Measurements from ENCODE around the gene VAC14. TPM values are rescaled to one million over a fixed set of nuclear protein-coding genes. Genes with fewer than 3 reads are reported as not detected.

The VAC14 gene
- total and polyA plus RNA-seq, 5 experiments from 2014 or later, result 27.2 to 50.7 (median 41.4) TPM

GRCh38 chr16:70737377-70738082, 63.4 kb downstream of the VAC14 start:
- Mint-ChIP-seq H3K27me3 (no peaks in the 10 kb centered on the region), H3K9me3 (no peaks in the 10 kb centered on the region), H3K36me3 (peaks cover 0 to 21% (median 4%) of the 10 kb centered on the region in 3 donors), H3K4me1 (peaks cover 43 to 84% (median 67%) of the 10 kb centered on the region in 4 donors), H3K27ac (peak overlapping the region; percentile 96 to 100 (median 100)), H3K4me3 (peak overlapping the region; percentile 57 to 89 (median 84))
- peak; percentile 86 to 88 for ATAC-seq
- DNase-seq, result peak; percentile 65 to 94 (median 87)
- POLR2A ChIA-PET, result interaction anchor here (0.7 to 5.5 kb wide), 21 partner anchors 9 to 214 kb away, joined by 3 to 60 read pairs (median 4); partner anchors contain the start of genes COG4, MTSS2, SF3B3 and VAC14

- POLR2A ChIA-PET, result interaction anchor here (0.7 to 5.5 kb wide), 20 partner anchors 8 to 214 kb away, joined by 3 to 60 read pairs (median 4); partner anchors contain the start of genes COG4, MTSS2, SF3B3 and VAC14
- H3K4me1 Mint-ChIP-seq, result peaks cover 42 to 81% (median 65%) of the 10 kb centered on the region in 4 donors
- peak overlapping the region; percentile 96 to 100 (median 100) for H3K27ac Mint-ChIP-seq
- peak in 9 of 10 donors; percentile 18 to 75 (median 44) for DNase-seq
- peak overlapping the region; percentile 57 to 89 (median 84) for H3K4me3 Mint-ChIP-seq
- no peaks in the 10 kb centered on the region for H3K9me3 Mint-ChIP-seq
- peak; percentile 52 to 55 for ATAC-seq
- H3K27me3 Mint-ChIP-seq, result no peaks in the 10 kb centered on the region
- H3K36me3 Mint-ChIP-seq, result peaks cover 0 to 21% (median 2%) of the 10 kb centered on the region in 3 donors
Observed at GRCh38 chr16:70736465-70737376, 64.2 kb downstream of the VAC14 start.

GRCh38 chr16:70735141-70735979, 65.6 kb downstream of the VAC14 start:
- Mint-ChIP-seq H3K36me3 (peaks cover 0 to 28% (median 9%) of the 10 kb centered on the region in 3 donors), H3K4me3 (peak overlapping the region in 9 of 10 donors; percentile 8 to 87 (median 76)), H3K9me3 (no peaks in the 10 kb centered on the region), H3K27me3 (no peaks in the 10 kb centered on the region), H3K4me1 (peaks cover 36 to 67% (median 52%) of the 10 kb centered on the region in 4 donors), H3K27ac (peak overlapping the region; percentile 96 to 100 (median 100))
- DNase-seq (peak in 2 of 10 donors; percentile 10 to 53), ATAC-seq (no peak)
- POLR2A ChIA-PET, result interaction anchor here (0.5 to 5.5 kb wide), 4 partner anchors 26 to 392 kb away, joined by 4 to 60 read pairs (median 28); partner anchors contain the start of gene MTSS2

GRCh38 chr16:70734522-70735095, 66.3 kb downstream of the VAC14 start:
- POLR2A ChIA-PET, result interaction anchor here (1.3 to 5.5 kb wide), 3 partner anchors 27 to 47 kb away, joined by 4 to 60 read pairs (median 50); partner anchors contain the start of gene MTSS2
- Mint-ChIP-seq H3K36me3 (peaks cover 1 to 35% (median 15%) of the 10 kb centered on the region in 3 donors), H3K4me3 (peak overlapping the region in 6 of 10 donors; percentile 10 to 65 (median 48)), H3K9me3 (no peaks in the 10 kb centered on the region), H3K4me1 (peaks cover 36 to 59% (median 47%) of the 10 kb centered on the region in 4 donors), H3K27me3 (no peaks in the 10 kb centered on the region), H3K27ac (peak overlapping the region; percentile 88 to 100 (median 99))
- ATAC-seq (no peak), DNase-seq (no peak)

- Mint-ChIP-seq H3K36me3 (peaks cover 4 to 52% (median 18%) of the 10 kb centered on the region in 3 donors), H3K27me3 (no peaks in the 10 kb centered on the region), H3K4me1 (peaks cover 9 to 24% (median 20%) of the 10 kb centered on the region in 4 donors), H3K4me3 (no peak overlapping the region), H3K27ac (peak overlapping the region in 6 of 10 donors; percentile 31 to 83 (median 46)), H3K9me3 (no peaks in the 10 kb centered on the region)
- POLR2A ChIA-PET, result interaction anchor here (0.6 kb wide), 1 partner anchor 47 kb away, joined by 4 read pairs; no protein-coding TSS in a partner anchor
- DNase-seq (peak in 1 of 10 donors; percentile 7), ATAC-seq (no peak)
Observed at GRCh38 chr16:70730944-70731343, 70.0 kb downstream of the VAC14 start.

- Mint-ChIP-seq H3K27ac (peak overlapping the region in 4 of 10 donors; percentile 2 to 86 (median 75)), H3K4me3 (no peak overlapping the region), H3K4me1 (peaks cover 2 to 17% (median 13%) of the 10 kb centered on the region in 4 donors), H3K27me3 (no peaks in the 10 kb centered on the region), H3K9me3 (no peaks in the 10 kb centered on the region), H3K36me3 (peaks cover 4 to 55% (median 18%) of the 10 kb centered on the region in 3 donors)
- no peak for ATAC-seq
- POLR2A ChIA-PET, result interaction anchor here (0.6 kb wide), 2 partner anchors 66 to 1596 kb away, joined by 3 to 6 read pairs; no protein-coding TSS in a partner anchor
- DNase-seq, result peak in 1 of 10 donors; percentile 41
Observed at GRCh38 chr16:70730031-70730430, 70.9 kb downstream of the VAC14 start.

- H3K27ac Mint-ChIP-seq, result peak overlapping the region in 5 of 10 donors; percentile 11 to 88 (median 64)
- POLR2A ChIA-PET, result interaction anchor here (0.6 kb wide), 1 partner anchor 66 kb away, joined by 6 read pairs; no protein-coding TSS in a partner anchor
- H3K4me1 Mint-ChIP-seq, result peaks cover 0 to 11% (median 7%) of the 10 kb centered on the region in 4 donors
- peaks cover 4 to 53% (median 18%) of the 10 kb centered on the region in 3 donors for H3K36me3 Mint-ChIP-seq
- DNase-seq, result peak in 1 of 10 donors; percentile 6
- no peaks in the 10 kb centered on the region for H3K9me3 Mint-ChIP-seq
- no peak overlapping the region for H3K4me3 Mint-ChIP-seq
- ATAC-seq, result no peak
- no peaks in the 10 kb centered on the region for H3K27me3 Mint-ChIP-seq
Observed at GRCh38 chr16:70729292-70729691, 71.7 kb downstream of the VAC14 start.

- no peaks in the 10 kb centered on the region for H3K9me3 Mint-ChIP-seq
- DNase-seq (peak in 1 of 10 donors; percentile 57), ATAC-seq (no peak)
- no peak overlapping the region for H3K27ac Mint-ChIP-seq
- H3K36me3 Mint-ChIP-seq, result peaks cover 4 to 56% (median 18%) of the 10 kb centered on the region in 3 donors
- no peak overlapping the region for H3K4me3 Mint-ChIP-seq
- POLR2A ChIA-PET, result interaction anchor here (1.3 kb wide), 1 partner anchor 9 kb away, joined by 3 read pairs; no protein-coding TSS in a partner anchor
- H3K27me3 Mint-ChIP-seq, result no peaks in the 10 kb centered on the region
- peaks cover 0 to 11% (median 3%) of the 10 kb centered on the region in 4 donors for H3K4me1 Mint-ChIP-seq
Observed at GRCh38 chr16:70728150-70728549, 72.8 kb downstream of the VAC14 start.

- H3K27me3 Mint-ChIP-seq, result no peaks in the 10 kb centered on the region
- DNase-seq, result peak in 1 of 10 donors; percentile 34
- H3K27ac Mint-ChIP-seq, result no peak overlapping the region
- H3K36me3 Mint-ChIP-seq, result peaks cover 4 to 58% (median 22%) of the 10 kb centered on the region in 3 donors
- no peak overlapping the region for H3K4me3 Mint-ChIP-seq
- H3K4me1 Mint-ChIP-seq, result peaks cover 0 to 9% (median under 1%) of the 10 kb centered on the region in 4 donors
- no peak for ATAC-seq
- H3K9me3 Mint-ChIP-seq, result no peaks in the 10 kb centered on the region
- POLR2A ChIA-PET, result no interaction called here
Observed at GRCh38 chr16:70726892-70727361, 74.0 kb downstream of the VAC14 start.

- H3K27ac Mint-ChIP-seq, result peak overlapping the region in 3 of 10 donors; percentile 29 to 37 (median 33)
Observed at GRCh38 chr16:70725912-70726828, 74.8 kb downstream of the VAC14 start.

More at GRCh38 chr16:70725912-70726828, 74.8 kb downstream of the VAC14 start:
- peaks cover 4 to 58% (median 17%) of the 10 kb centered on the region in 3 donors for H3K36me3 Mint-ChIP-seq
- no peak overlapping the region for H3K4me3 Mint-ChIP-seq
- peaks cover 0 to 10% (median under 1%) of the 10 kb centered on the region in 4 donors for H3K4me1 Mint-ChIP-seq
- ATAC-seq (no peak), DNase-seq (no peak)
- no peaks in the 10 kb centered on the region for H3K27me3 Mint-ChIP-seq
- H3K9me3 Mint-ChIP-seq, result no peaks in the 10 kb centered on the region
- POLR2A ChIA-PET, result interaction anchor here (1.0 to 1.3 kb wide), 2 partner anchors 11 to 16 kb away, joined by 3 to 4 read pairs; no protein-coding TSS in a partner anchor

All from naive thymus-derived CD8-positive, alpha-beta T cell (primary cell).